Measurements from ENCODE around the gene GRIN2A.
A peak's percentile ranks its signal among the peaks of the same experiment; 100 is the strongest.

GRIN2A gene

DNA sequence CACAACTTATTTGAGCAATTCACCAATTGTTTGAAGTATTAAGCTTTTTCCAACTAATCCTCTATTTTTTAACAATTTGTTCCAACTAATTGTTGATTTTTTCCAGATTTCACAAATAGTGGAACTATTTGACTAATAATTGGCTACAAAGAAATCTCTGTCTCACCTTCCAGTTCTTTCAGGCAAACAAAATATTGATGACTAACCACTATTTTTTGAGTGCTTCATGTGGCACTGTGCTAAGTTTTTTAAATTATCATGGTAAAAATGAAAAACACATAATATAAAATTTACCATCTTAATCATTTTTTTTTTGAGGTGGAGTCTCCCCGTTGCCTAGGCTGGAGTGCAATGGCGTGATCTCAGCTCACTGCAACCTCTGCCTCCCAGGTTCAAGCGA, 24.6 kb upstream of the GRIN2A start:
- Histone ChIP-seq H3K27me3 (ENCODE audit: control insufficient read depth, insufficient read depth, low read length) (no peaks in the 10 kb centered on the region), H3K9ac (ENCODE audit: low read length) (no peak overlapping the region), H3K9me3 (ENCODE audit: control insufficient read depth, low read length) (no peaks in the 10 kb centered on the region), H3K4me3 (ENCODE audit: low read length) (no peak overlapping the region), H3K36me3 (ENCODE audit: control insufficient read depth, insufficient read depth, low read length) (no peaks in the 10 kb centered on the region), H3K4me1 (ENCODE audit: control insufficient read depth, insufficient read depth, low read length) (no peaks in the 10 kb centered on the region)

DNA sequence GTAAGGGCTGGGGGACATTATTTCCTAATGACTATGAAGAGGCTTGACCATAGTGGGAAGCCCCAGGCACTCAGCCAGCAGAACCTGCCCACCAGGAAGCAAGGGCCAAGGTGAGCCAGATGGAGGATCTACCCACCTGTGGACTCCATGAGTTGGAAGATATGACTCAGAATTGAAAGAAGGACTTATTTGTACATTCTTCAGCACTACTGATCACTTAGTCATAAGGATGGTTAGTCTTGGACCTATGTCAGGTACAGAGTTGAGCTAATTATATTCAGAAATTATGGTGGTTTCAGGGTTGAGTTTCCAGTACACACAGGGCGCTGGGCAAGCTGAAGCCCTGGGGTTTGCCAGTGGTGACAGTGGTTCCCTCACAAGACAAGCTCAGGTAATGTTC, 24.0 kb upstream of the GRIN2A start:
- Histone ChIP-seq H3K36me3 (ENCODE audit: control insufficient read depth, insufficient read depth, low read length) (no peaks in the 10 kb centered on the region), H3K4me3 (ENCODE audit: low read length) (no peak overlapping the region), H3K9me3 (ENCODE audit: control insufficient read depth, low read length) (no peaks in the 10 kb centered on the region), H3K9ac (ENCODE audit: low read length) (no peak overlapping the region), H3K27me3 (ENCODE audit: control insufficient read depth, insufficient read depth, low read length) (peaks cover 4% of the 10 kb centered on the region), H3K4me1 (ENCODE audit: control insufficient read depth, insufficient read depth, low read length) (no peaks in the 10 kb centered on the region)

- Histone ChIP-seq H3K4me1 (ENCODE audit: control insufficient read depth, insufficient read depth, low read length) (no peaks in the 10 kb centered on the region), H3K27me3 (ENCODE audit: control insufficient read depth, insufficient read depth, low read length) (peaks cover 4% of the 10 kb centered on the region), H3K36me3 (ENCODE audit: control insufficient read depth, insufficient read depth, low read length) (no peaks in the 10 kb centered on the region), H3K9me3 (ENCODE audit: control insufficient read depth, low read length) (no peaks in the 10 kb centered on the region), H3K4me3 (ENCODE audit: low read length) (no peak overlapping the region), H3K9ac (ENCODE audit: low read length) (no peak overlapping the region)
Measured at GRCh38 chr16:10205688-10206087, 23.5 kb upstream of the GRIN2A start.

DNA sequence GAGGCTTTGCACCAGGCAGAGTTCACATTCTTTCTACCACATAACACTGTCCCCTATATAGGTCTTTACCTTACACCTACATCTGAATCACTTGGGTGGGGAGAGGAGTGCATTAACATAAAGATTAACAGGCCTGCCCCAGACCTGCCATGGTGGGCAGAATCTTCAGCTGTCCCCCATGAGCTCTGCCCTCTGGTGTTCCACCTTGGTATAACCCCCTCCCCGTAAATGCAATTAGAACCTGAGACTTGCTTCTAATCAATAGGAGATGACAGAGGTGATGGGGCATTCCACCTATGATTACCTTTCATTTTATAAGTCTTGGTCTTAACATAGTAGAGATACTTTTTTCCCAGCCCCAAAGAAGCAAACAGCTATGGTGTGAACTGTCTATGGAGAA, 20.4 kb upstream of the GRIN2A start:
- Histone ChIP-seq H3K27me3 (ENCODE audit: control insufficient read depth, insufficient read depth, low read length) (peaks cover 4% of the 10 kb centered on the region), H3K4me1 (ENCODE audit: control insufficient read depth, insufficient read depth, low read length) (no peaks in the 10 kb centered on the region), H3K36me3 (ENCODE audit: control insufficient read depth, insufficient read depth, low read length) (no peaks in the 10 kb centered on the region), H3K9ac (ENCODE audit: low read length) (no peak overlapping the region), H3K9me3 (ENCODE audit: control insufficient read depth, low read length) (no peaks in the 10 kb centered on the region), H3K4me3 (ENCODE audit: low read length) (no peak overlapping the region)

DNA sequence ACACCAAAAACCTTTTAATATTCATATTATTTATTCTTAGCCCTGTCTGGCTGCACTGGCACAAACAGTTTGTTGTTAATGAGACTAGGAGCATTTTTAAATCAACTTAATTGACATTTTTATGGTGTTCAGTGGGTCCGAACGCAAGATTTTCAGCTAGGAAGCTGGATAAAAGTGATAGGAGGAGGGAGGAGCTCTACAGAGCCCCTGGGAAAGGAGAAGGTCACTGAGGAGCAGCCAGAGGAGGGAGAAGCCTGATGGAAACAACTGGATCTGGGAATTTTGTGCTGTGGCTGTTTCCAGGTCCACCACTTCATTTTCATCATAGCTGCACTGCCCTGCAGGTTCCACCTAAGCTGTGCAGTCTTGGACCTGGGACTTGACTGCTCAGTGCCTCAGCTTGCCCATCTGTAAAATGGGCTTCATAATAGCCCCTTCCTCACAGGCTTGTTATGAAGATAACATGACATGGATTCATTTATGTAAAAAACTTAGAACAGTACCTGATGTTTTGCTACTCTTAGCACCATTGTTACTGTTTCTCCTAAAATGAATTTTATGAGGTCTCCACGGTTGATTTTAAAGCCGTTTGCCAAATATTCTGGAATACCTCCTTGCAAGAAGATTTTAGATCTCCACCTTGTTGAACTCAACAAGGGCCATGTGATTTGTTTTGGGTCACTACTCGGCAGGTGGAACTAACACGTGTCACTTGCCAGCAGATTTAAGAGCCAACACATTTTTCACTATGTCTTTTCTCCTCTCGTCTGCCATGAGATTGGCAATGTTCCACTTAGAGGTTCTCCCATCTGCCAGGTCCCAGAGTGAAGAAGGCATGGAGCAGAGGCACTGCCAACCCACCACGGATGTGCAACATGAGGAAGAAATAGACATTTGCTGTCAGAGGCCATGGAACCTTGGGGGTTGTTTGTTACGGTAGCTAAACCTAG, 18.7 kb upstream of the GRIN2A start:
- H3K9me3 ChIP-seq (ENCODE audit: control insufficient read depth, low read length) = no peaks in the 10 kb centered on the region

GRCh38 chr16:10196999-10197398, 14.8 kb upstream of the GRIN2A start:
- Histone ChIP-seq H3K9me3 (ENCODE audit: control insufficient read depth, low read length) (no peaks in the 10 kb centered on the region), H3K27me3 (ENCODE audit: control insufficient read depth, insufficient read depth, low read length) (peaks cover 4% of the 10 kb centered on the region), H3K9ac (ENCODE audit: low read length) (no peak overlapping the region), H3K4me1 (ENCODE audit: control insufficient read depth, insufficient read depth, low read length) (no peaks in the 10 kb centered on the region), H3K4me3 (ENCODE audit: low read length) (no peak overlapping the region), H3K36me3 (ENCODE audit: control insufficient read depth, insufficient read depth, low read length) (no peaks in the 10 kb centered on the region)

More for the DNA sequence above, 18.7 kb upstream of the GRIN2A start:
- no peaks in the 10 kb centered on the region for H3K36me3 ChIP-seq (ENCODE audit: control insufficient read depth, insufficient read depth, low read length)
- peaks cover 4% of the 10 kb centered on the region for H3K27me3 ChIP-seq (ENCODE audit: control insufficient read depth, insufficient read depth, low read length)
- H3K4me1 ChIP-seq (ENCODE audit: control insufficient read depth, insufficient read depth, low read length) = no peaks in the 10 kb centered on the region
- H3K9ac ChIP-seq (ENCODE audit: low read length) = no peak overlapping the region
- no peak overlapping the region for H3K4me3 ChIP-seq (ENCODE audit: low read length)

DNA sequence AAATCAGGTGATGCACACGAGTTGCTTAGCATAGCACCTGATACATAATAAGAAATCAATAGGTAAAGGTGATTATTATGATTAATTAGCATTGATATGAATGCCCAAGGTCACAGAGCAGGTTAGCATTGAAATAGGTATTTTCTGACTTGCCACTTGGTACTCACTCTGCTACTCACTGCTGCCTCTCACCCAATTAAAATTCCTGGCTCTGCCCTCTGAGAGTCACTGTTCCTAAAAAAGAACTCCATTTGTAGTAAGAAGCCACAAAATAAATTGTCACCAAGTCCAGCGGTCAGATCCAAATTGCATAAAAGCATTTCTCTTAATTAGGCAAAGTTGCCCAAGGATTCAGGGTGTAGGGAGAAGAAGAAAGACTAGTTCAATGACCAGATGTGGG, 8.9 kb upstream of the GRIN2A start:
- H3K9ac ChIP-seq (ENCODE audit: low read length) = no peak overlapping the region
- H3K4me3 ChIP-seq (ENCODE audit: low read length) = no peak overlapping the region
- H3K9me3 ChIP-seq (ENCODE audit: control insufficient read depth, low read length) = no peaks in the 10 kb centered on the region
- H3K27me3 ChIP-seq (ENCODE audit: control insufficient read depth, insufficient read depth, low read length) = no peaks in the 10 kb centered on the region
- H3K4me1 ChIP-seq (ENCODE audit: control insufficient read depth, insufficient read depth, low read length) = no peaks in the 10 kb centered on the region
- H3K36me3 ChIP-seq (ENCODE audit: control insufficient read depth, insufficient read depth, low read length) = no peaks in the 10 kb centered on the region

DNA sequence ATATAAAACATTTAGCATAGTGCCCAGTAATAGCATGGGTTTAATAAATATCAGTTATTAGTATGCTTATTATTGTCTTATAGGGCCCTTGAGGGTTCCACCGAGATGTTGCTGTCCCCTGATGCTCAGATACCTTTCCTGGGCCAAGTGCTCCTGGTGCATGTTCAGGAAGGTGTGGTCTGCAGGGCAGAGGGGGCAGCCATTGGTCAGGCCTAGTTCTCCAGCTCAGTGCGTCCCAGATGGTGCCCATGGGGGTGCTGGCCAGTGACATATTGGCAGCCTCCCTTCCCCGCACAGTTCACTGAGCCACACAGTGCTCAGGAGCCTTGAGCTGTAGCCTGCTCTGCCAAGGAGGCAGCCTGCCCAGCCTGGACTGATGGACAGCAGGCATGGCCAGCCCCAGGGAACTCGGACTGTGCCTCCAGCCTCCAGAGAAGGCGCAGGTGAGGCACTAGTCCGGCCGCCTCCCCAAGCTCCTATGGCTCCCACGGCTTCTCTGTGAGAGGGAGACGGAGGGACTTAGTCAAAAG, 7.7 kb upstream of the GRIN2A start:
- Histone ChIP-seq H3K36me3 (ENCODE audit: control insufficient read depth, insufficient read depth, low read length) (no peaks in the 10 kb centered on the region), H3K4me1 (ENCODE audit: control insufficient read depth, insufficient read depth, low read length) (no peaks in the 10 kb centered on the region), H3K9me3 (ENCODE audit: control insufficient read depth, low read length) (no peaks in the 10 kb centered on the region), H3K4me3 (ENCODE audit: low read length) (no peak overlapping the region), H3K9ac (ENCODE audit: low read length) (no peak overlapping the region), H3K27me3 (ENCODE audit: control insufficient read depth, insufficient read depth, low read length) (no peaks in the 10 kb centered on the region)

- Histone ChIP-seq H3K36me3 (ENCODE audit: control insufficient read depth, insufficient read depth, low read length) (no peaks in the 10 kb centered on the region), H3K9ac (ENCODE audit: low read length) (no peak overlapping the region), H3K27me3 (ENCODE audit: control insufficient read depth, insufficient read depth, low read length) (peaks cover 13% of the 10 kb centered on the region), H3K4me3 (ENCODE audit: low read length) (no peak overlapping the region), H3K4me1 (ENCODE audit: control insufficient read depth, insufficient read depth, low read length) (peaks cover under 1% of the 10 kb centered on the region), H3K9me3 (ENCODE audit: control insufficient read depth, low read length) (no peaks in the 10 kb centered on the region)
Measured at GRCh38 chr16:10188236-10188635, 6.0 kb upstream of the GRIN2A start.

GRCh38 chr16:10181196-10182162, 749 bp downstream of the GRIN2A start:
- Histone ChIP-seq H3K4me1 (ENCODE audit: control insufficient read depth, insufficient read depth, low read length) (peaks cover 25% of the 10 kb centered on the region), H3K9ac (ENCODE audit: low read length) (peak overlapping the region; percentile 40), H3K4me3 (ENCODE audit: low read length) (peak overlapping the region; percentile 31), H3K36me3 (ENCODE audit: control insufficient read depth, insufficient read depth, low read length) (no peaks in the 10 kb centered on the region), H3K9me3 (ENCODE audit: control insufficient read depth, low read length) (no peaks in the 10 kb centered on the region), H3K27me3 (ENCODE audit: control insufficient read depth, insufficient read depth, low read length) (peaks cover 41% of the 10 kb centered on the region)

DNA sequence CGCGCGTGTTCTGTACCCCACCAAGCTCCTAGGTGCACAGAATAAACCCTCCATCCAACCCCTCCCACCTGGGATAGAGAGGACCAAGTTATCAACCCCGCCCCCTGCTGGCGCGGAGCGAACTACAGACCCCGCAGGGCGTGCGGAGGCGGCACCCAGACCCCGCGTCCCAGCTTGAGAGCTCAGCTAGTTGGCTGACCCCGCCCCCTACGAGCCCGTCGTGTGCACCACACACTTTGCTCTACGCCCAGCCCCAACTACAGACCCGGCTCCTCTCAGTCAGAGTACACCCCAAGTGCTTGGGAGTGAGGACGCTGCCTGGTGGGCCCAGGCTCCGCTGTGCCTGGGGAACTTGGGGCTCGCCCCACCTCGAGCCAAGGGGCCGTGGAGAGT, 1.5 kb downstream of the GRIN2A start:
- Histone ChIP-seq H3K4me3 (ENCODE audit: low read length) (peak overlapping the region; percentile 20), H3K4me1 (ENCODE audit: control insufficient read depth, insufficient read depth, low read length) (peaks cover 25% of the 10 kb centered on the region), H3K9me3 (ENCODE audit: control insufficient read depth, low read length) (no peaks in the 10 kb centered on the region), H3K36me3 (ENCODE audit: control insufficient read depth, insufficient read depth, low read length) (no peaks in the 10 kb centered on the region), H3K27me3 (ENCODE audit: control insufficient read depth, insufficient read depth, low read length) (peaks cover 41% of the 10 kb centered on the region), H3K9ac (ENCODE audit: low read length) (peak overlapping the region; percentile 31)
